ENCODE results near the gene ABCG4.
"Not testable (repeated sequence)": the region's sequence is repeated elsewhere in the genome, so short reads cannot be mapped to it uniquely, and the experiment has no call there.

ABCG4 gene

DNA sequence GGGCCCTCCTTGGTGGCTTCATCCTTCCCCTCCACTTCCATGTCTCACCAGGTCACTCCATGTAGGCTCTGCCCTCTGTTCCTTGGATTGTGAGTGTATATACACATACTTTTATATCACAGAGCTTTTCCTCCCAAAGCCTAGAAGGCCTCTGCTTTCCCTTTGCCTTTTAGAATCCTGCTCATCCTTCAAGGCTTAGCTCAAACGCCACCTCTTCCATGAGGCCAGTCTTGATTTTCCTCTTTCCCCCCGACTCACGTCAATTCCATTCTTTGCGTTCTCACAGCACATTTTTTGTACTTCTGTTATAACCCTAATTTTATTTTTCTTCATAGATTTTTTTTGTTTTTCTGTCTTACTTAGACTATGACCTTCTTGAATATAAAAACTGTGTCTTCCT is 3.8 kb downstream of the ABCG4 start:
- no peak for DNase-seq

DNA sequence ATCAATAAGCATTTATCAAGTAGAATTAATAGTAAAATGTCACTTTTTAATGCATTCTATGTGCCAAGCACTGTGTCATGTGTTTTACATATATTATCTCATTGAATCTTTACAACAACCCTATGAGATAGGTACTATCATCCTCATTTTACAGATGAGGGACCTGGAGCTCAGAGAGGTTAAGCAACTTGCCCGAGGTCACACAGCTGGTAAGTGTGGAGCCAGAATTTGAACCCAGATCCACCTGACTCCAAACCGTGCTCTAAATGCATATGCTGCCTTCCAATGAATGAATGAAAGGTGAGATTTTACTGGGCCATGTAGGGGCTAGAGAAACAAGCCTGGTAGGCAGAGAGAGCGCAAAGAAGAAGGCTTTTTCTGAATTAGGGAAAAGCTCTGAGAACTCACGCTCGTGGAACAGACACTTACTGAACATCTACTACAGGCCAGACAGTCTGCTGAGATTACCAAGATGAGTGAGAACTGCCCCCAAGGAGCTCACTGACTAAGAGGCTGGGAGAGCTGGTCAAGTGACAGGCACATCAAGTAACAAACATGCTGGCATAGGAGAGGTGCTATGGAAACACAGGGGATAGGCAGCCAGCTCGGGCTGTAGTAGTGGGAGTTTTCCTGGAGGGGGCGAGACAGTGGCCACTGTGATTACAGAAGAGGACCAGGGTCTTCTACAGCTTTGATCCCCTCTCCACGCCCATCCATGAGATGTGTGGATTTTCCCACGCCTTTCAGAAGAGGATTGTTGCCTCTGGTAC is 4.4 kb downstream of the ABCG4 start:
- no peak for DNase-seq

DNA sequence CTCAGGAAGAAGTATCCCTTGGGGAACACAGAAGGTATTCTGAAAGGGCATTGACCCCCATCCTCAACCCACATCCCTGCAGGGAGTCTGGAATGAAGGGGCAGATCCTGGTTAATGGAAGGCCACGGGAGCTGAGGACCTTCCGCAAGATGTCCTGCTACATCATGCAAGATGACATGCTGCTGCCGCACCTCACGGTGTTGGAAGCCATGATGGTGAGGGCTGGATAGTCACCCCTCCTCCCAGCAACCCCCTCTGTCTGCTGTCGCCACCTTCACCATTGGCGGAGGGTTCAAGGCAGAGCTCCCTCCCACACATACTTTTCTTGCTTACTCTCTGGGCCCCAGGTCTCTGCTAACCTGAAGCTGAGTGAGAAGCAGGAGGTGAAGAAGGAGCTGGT is 5.3 kb downstream of the ABCG4 start:
- DNase-seq = no peak

DNA sequence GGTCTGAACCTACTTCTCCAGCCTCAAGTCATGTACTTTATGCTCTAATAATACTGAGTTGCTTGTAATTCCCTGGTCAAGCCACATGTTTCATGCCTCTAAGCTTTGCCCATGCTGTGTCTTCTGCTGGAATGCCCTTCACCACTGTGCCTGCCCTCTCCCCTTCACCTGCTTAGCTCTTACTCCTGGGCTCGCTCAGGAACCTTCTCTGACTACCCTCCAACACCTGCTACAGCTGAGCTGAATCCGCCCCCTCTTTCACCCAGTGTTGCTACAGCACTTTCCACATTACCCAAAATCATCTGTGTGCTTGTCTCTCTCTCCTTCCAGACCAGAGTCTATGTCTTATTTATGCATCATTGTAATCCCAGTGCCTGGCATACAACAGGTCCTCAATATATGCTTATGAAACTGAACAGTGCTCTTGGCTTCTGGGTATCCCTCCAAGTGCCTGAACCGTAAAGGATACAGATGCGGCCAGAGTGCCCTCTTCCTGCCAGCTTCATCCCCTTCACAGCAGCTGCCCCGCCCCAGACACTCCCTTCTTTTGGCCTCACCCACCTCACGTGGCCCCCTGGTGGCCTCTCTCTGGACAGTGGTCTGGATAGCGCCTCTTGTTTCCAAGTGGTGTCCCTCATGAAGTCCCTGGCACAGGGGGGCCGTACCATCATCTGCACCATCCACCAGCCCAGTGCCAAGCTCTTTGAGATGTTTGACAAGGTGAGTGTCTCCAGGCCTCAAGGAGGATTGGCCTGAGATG is 7.1 kb downstream of the ABCG4 start:
- no peak for DNase-seq

DNA sequence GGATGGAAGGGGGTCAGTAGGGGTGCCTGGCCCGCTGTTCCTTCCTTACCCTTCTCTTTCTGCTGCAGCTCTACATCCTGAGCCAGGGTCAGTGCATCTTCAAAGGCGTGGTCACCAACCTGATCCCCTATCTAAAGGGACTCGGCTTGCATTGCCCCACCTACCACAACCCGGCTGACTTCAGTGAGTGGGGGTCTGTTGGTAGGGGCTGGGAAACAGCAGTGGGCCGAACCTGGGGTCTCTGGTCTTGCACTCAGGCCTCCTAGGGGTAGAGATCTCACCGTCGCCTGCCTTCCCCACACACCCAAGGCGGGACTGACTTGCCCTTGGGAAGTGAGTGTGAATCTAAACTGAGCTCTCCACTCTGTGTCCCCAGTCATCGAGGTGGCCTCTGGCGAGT is 7.6 kb downstream of the ABCG4 start:
- DNase-seq = no peak

DNA sequence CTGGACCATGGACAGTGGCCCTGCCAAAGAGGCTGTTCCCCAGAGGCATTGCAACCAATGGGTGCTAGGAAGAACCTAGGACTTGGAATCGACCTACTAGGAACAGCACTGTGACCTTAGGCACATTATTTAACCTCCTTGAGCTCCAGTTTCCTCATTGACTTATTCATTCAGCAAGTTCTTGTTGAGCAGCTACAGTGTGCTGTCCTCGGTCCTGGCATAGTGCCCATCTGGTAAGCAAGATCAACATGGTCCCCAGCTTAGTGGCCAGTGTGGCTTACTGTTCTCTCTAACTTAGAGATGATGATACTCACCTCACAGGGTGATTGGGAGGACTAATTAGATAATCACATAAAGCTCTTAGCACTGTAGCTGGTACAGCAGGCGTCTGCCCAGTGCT is 8.2 kb downstream of the ABCG4 start:
- DNase-seq = no peak

DNA sequence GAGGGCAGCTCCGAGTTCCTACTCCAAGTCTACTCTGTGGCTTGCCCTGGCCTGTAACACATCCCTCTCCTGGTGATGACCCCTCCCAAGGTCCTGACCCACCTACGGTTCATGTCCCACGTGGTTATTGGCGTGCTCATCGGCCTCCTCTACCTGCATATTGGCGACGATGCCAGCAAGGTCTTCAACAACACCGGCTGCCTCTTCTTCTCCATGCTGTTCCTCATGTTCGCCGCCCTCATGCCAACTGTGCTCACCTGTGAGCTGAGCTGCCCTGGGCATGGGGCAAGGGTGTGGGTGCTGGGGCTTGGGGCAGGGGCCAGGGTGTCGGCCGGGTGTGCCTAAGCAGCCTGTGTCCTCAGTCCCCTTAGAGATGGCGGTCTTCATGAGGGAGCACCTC is 9.6 kb downstream of the ABCG4 start:
- no peak for DNase-seq

DNA sequence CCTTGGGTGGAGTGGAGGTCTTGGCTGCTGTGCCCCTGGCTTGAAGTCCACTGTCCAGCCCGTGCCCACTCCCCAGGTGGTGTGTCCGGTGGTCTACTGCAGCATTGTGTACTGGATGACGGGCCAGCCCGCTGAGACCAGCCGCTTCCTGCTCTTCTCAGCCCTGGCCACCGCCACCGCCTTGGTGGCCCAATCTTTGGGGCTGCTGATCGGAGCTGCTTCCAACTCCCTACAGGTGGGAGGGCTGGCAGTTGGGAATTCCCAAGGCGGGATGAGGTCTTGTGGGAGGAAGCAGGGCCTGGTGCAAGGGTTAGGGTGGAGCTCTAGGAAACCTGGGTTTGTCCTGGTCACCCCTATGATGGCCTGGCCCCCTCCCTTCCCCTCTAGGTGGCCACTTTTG is 11.3 kb downstream of the ABCG4 start:
- no peak for DNase-seq

DNA sequence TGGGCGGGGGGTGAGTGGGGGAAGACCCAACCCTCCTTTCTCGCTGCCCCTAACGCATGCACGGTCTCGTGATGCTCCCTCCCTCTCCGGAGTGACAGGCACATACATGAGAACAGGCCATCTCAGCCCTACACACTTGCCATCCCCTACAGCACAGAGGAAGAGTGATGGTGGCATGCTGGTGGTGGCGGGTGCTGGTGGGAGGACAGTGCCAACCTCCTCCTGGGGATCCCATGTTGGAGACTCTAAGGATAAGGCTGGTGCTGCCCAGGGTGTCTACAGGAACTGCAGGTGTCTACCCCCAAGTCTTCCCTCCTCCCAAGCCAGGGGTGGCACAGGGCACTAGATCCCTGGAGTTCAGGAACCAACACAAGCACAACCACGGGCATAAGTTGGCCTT is 13.0 kb downstream of the ABCG4 start:
- no peak for DNase-seq

DNA sequence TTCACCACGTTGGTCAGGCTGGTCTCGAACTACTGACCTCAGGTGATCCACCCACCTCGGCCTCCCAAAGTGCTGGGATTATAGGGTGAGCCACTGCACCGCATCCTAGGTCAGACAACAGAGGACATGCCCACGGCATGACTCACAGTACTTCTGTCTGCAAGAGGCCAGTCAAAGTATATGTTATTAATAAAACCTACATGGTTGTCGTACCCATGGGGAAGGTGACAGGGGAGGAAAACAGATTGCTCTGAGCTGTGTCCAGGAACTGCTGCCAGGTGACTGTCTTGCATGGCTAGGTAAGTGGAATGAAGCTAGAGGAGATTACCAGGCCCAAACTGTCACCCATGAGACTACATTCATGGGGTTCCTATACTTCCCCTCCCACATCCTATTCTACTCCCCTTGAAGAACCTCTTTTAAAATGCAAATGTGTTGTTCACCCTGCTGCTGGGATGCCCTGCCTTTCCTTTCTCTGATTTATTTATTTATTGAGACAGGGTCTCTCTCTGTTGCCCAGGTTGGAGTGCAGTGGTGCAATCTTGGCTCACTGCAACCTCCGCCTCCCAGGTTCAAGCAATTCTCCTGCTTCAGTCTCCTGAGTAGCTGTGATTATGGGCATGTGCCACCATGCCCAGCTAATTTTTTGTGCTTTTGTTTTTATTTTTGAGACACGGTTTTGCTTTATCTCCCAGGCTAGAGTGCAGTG is 17.7 kb downstream of the ABCG4 start:
- no peak for DNase-seq

DNA sequence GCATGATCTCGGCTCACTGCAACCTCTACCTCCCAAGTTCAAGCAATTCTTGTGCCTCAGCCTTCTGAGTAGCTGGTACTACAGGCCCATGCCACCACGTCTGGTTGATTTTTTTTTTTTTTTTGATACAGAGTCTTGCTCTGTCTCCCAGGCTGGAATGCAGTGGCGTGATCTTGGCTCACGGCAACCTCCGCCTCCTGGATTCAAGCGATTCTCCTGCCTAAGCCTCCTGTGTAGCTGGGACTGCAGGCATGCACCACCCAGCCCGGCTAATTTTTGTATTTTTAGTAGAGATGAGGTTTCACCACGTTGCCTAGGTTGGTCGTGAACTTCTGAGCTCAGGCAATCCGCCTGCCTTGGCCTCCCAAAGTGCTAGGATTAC is 18.2 kb downstream of the ABCG4 start:
- DNase-seq = not testable (repeated sequence)

DNA sequence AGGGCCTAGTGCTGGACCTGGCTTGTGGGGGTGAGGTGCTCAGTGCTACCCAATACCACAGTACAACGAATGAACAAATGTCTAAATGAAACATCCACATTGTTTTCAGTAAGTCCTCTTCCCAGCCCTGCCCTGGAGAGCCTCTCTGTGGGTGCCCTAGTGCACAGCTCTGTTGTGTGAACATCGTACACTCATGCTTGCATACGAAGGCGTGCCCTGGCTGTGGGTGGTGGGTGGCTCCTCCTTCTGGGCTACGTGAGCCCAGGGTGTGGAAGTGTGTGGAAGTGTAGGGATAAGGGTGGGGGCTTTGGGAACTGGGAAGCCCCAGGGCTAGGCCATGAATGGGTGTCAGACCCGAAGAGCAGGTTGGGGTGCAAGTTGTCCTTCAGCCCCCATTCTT is 19.1 kb downstream of the ABCG4 start:
- no peak for DNase-seq

DNA sequence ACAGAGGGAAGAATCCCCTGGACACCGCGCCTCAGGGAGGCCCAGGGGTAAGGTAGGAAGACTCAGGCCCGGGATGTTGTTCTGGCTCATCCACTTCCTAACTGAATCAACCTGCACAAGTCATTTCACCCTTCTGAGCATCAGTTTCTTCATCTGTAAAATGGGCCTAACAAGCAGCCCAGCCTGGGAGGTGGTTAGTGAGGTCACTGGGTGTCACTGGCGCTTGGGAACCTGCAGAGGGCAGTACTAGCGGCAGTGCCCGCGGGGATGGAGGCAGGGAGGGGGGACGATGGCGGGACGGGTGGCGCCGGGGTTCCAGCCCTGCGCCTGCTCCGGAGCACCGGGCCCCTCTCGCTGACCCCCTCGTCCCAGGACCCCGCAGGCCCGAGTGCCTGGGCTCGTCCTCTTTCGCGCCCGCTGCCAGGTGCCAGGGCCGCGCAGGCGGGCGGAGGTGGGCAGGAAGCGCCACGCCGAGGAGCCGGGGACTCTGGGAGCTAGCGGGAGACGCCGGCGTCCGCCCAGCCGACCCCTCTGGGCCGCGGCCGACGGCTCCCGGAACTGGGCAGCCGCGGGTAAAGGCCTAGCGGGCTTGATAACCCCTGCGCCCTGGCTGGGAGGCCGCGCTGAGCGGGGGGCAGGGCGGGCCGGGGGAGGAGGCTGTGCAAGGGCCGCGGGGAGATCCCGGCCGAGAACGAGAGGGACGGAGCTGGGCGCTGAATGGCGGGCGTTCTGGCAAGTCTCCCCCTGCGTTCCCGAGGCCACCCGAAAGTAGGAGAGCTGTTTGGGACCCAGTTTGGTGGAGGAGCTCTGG is 19.8 kb downstream of the ABCG4 start, which contains the start of gene NLRX1:
Gene NLRX1 (plus strand): TSS at position 255 of the 811 bp plus-strand sequence. CDS start 2,679 bp downstream, outside the sequence.
- DNase-seq = peak in 54 of 56 donors; percentile 11 to 79 (median 56)

DNA sequence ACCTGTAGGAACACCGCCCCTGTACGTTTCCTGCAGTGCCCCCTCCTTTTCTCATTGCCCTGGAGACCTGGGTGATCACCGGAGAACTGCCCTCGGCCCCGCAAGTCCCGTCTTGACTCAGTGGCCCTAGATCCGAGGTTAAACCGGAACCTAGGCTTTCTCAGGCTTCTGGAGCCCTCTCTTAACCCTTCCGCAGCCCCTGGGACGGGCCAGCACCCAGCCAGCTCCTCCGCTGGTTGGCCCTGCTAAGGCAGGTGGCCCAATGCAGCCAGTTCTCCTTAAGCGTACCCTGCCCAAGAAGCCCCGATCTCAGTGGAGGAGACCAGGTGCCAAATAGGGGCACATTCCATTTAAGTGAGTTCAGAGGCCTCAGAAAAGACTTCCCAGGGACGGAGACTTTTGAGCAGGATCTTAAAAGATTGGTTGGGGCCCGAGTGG is 20.4 kb downstream of the ABCG4 start:
- DNase-seq = peak in 2 of 56 donors; percentile 4 to 53

DNA sequence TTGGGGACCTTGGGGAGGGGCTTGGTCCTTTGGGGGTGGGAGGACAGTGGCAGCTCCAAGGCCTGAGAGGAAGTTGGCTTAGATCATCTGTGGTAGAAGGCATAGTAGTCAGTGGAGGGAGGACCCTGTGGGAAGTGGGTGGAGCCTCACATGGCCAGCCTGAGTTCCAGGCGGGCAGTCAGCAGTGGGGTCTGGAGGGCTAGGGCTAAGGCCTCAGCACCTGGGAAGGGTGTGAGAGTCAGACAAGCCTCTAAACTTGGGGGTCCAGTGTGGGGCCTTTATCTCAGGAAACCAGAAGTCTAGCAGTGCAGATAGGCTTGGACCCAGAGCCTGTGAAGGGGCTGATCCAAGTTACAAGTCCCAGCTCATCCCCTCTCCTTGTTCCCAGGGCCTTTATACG is 23.7 kb downstream of the ABCG4 start:
- peak in 1 of 56 donors; percentile 4 for DNase-seq

DNA sequence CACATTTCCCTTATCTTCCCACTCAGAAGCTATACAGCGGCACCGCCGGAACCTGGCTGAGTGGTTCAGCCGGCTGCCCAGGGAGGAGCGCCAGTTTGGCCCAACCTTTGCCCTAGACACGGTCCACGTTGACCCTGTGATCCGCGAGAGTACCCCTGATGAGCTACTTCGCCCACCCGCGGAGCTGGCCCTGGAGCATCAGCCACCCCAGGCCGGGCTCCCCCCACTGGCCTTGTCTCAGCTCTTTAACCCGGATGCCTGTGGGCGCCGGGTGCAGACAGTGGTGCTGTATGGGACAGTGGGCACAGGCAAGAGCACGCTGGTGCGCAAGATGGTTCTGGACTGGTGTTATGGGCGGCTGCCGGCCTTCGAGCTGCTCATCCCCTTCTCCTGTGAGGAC is 24.6 kb downstream of the ABCG4 start:
- no peak for DNase-seq

DNA sequence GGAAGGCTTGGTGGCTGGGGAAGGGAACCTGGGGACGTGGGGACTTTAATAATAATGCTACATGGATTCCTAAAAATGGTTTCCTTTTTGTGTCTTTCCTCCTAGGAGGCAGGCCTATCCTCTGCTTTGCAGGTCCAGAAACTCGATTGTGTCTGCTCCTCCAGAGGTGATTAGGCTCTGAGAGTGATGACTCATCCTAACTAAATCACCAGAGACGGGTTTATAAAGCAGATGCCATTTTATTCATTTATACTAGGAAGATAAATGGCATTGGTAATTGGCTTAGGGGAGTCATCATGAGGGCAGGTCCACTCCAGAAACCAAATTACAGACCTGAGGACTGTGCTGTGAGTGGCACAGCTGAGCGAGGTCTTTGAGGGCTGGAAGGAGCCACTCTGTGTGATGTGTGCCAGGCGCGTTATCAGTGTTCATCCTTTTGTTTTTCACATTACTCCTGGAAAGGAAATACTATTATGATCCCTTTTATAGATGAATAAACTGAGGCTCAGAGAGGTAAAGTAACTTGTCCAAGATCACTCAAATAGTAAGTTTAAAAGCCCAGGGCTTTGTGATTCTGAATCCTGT is 26.7 kb downstream of the ABCG4 start:
- DNase-seq = no peak

DNA sequence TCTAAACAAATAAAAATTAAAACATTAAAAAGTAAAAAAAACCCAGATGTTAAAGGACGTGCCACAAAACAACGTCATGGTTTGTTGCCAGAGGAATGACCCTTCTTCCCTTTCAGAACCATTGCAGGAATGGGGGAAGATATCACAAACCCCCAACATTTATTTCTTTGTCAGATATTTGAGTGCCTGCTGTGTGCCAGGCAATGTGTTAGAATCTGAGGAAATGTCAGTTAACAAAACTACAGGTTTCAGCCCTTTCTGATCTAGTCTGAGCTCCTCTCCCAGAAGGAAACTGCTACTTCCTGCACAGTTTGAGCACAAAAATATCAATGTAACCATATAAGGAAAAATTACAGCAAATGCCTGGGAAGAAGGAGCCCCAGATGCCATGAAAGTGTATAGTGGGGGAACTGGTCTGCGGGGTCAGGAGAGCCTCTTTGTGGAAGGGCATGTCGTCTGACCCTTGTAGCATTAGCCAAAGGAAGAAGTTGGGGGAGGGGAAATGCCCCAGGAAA is 29.4 kb downstream of the ABCG4 start:
- DNase-seq = no peak

DNA sequence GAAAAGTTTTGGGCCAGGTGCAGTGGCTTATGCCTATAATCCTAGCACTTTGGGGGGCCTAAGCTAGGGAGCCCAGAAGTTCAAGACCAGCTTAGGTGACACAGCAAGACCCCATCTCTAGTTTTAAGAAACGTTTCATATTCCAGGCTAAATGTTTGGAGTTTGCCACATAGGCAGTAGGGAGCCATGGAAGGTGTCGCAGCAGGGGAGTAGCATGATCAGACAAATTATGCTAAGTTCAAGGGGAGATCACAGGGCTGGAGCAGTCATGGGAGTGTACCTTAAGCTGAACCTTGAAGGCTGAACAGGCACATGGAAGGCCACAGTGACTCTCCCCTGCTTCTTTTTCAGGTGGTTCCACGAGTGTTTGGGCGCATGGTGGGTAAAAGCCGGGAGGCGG is 30.5 kb downstream of the ABCG4 start:
- DNase-seq = no peak

DNA sequence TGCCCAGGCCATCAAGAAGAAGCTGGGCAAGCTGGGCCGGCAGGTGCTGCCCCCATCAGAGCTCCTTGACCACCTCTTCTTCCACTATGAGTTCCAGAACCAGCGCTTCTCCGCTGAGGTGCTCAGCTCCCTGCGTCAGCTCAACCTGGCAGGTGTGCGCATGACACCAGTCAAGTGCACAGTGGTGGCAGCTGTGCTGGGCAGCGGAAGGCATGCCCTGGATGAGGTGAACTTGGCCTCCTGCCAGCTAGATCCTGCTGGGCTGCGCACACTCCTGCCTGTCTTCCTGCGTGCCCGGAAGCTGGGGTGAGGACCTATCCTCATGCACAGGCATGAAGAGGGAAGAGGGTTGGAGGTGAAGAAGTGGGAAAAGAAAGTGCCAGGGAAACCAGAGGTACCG is 31.1 kb downstream of the ABCG4 start:
- DNase-seq = no peak

Measured in amygdala (tissue), 56 donors.